Tibial artery (tissue), 4 donors: ENCODE data around the gene CENPB.

Source experiments
- DNase-seq, 2 donors: peaks; one replicate each; pipeline ENCODE4 v3.0.0-alpha.2; 2019
- H3K27ac ChIP-seq, 2 donors: fragments of 200-600 bp; sonication (generic) in 1 of 2; 1 replicate in 1 of 2; 2 replicates in 1 of 2; pipeline ENCODE4 v1.5.1; 2018 to 2019; ENCODE audit warnings: mild to moderate bottlenecking in 1 of 2
- H3K27me3 ChIP-seq, 2 donors: fragments of 200-600 bp; sonication (generic) in 1 of 2; one replicate each; pipeline versions ENCODE4 v1.5.1 to v1.6.0; 2016 to 2019
- H3K36me3 ChIP-seq, 3 donors: fragments of 200-600 bp; sonication (generic) in 2 of 3; one replicate each; pipeline ENCODE4 v1.5.1; 2016 to 2019; ENCODE audit warnings: mild to moderate bottlenecking in 2 of 3
- H3K4me1 ChIP-seq, 4 donors: fragments of 200-600 bp; sonication (generic) in 2 of 4; 1 replicate in 3 of 4; 2 replicates in 1 of 4; pipeline ENCODE4 v1.5.1; 2016 to 2019
- H3K4me3 ChIP-seq, 2 donors: fragments of 200-600 bp; sonication (generic) in 1 of 2; 1 replicate in 1 of 2; 2 replicates in 1 of 2; pipeline ENCODE4 v1.5.1; 2018 to 2019; ENCODE audit warnings: mild to moderate bottlenecking in 2 of 2
- H3K9me3 ChIP-seq, 3 donors: fragments of 200-600 bp; sonication (generic) in 1 of 3; one replicate each; pipeline ENCODE4 v1.5.1; 2016 to 2019
- CTCF ChIP-seq, 2 experiments: fragments of 200-600 bp in 1 of 2; fragments of 450-650 bp in 1 of 2; IDR thresholded peaks; one replicate each; pipeline ENCODE4 v1.5.1; 2017 to 2019; ENCODE audit warnings: antibody characterized with exemption in 2 of 2, mild to moderate bottlenecking in 1 of 2, moderate library complexity in 1 of 2
- intact Hi-C: fragments of 100-400 bp; cut with DNase I; formaldehyde crosslinking; loops from one replicate; pipeline ENCODE4 v1.15.0; 2023; ENCODE audit warnings: low total_unique reads

CENPB gene

GRCh38 chr20:3823881-3824280 is 37.3 kb upstream of the CENPB start:
- no peaks in the 10 kb centered on the region for H3K27me3 ChIP-seq
- H3K4me1 ChIP-seq, result peaks cover 0 to 17% (median 13%) of the 10 kb centered on the region in 4 donors
- H3K36me3 ChIP-seq, result peaks cover 23 to 57% (median 44%) of the 10 kb centered on the region in 3 donors
- no peak for DNase-seq
- no peak overlapping the region for H3K27ac ChIP-seq
- H3K9me3 ChIP-seq, result no peaks in the 10 kb centered on the region
- intact Hi-C loops, result loop anchor here (5.0 kb wide), 1 partner anchor 33 kb away; no protein-coding TSS in a partner anchor
- H3K4me3 ChIP-seq, result no peak overlapping the region
- TF ChIP-seq CTCF (IDR thresholded peaks at IDR 0.05), result no peak

- no peak overlapping the region for H3K4me3 ChIP-seq
- no peaks in the 10 kb centered on the region for H3K27me3 ChIP-seq
- no peak for DNase-seq
- intact Hi-C loops, result loop anchor here (2.0 to 5.0 kb wide), 2 partner anchors 35 kb away; partner anchors contain the start of gene CENPB
- no peak overlapping the region for H3K27ac ChIP-seq
- H3K36me3 ChIP-seq, result peaks cover 18 to 50% (median 36%) of the 10 kb centered on the region in 3 donors
- H3K9me3 ChIP-seq, result no peaks in the 10 kb centered on the region
- H3K4me1 ChIP-seq, result peaks cover 0 to 17% (median 13%) of the 10 kb centered on the region in 4 donors
- TF ChIP-seq CTCF (IDR thresholded peaks at IDR 0.05), result no peak
Observed at GRCh38 chr20:3821996-3822395, 35.5 kb upstream of the CENPB start.

GRCh38 chr20:3820901-3821727 is 34.6 kb upstream of the CENPB start:
- Histone ChIP-seq H3K36me3 (peaks cover 18 to 41% (median 33%) of the 10 kb centered on the region in 3 donors), H3K27ac (peak overlapping the region; percentile 94 to 95), H3K4me3 (peak overlapping the region; percentile 60 to 76), H3K9me3 (no peaks in the 10 kb centered on the region), H3K4me1 (peaks cover 0 to 17% (median 13%) of the 10 kb centered on the region in 4 donors), H3K27me3 (no peaks in the 10 kb centered on the region)
- intact Hi-C loops, result loop anchor here (2.0 to 5.0 kb wide), 2 partner anchors 34 to 36 kb away; partner anchors contain the start of gene CENPB
- no peak for TF ChIP-seq CTCF (IDR thresholded peaks at IDR 0.05)
- no peak for DNase-seq

- Histone ChIP-seq H3K27ac (peak within 1 kb of the TSS; percentile 94 to 95), H3K4me1 (peaks cover 0 to 17% (median 13%) of the 10 kb centered on the region in 4 donors), H3K9me3 (no peaks in the 10 kb centered on the region), H3K4me3 (peak within 1 kb of the TSS; percentile 60 to 76), H3K36me3 (peaks cover 18 to 33% (median 27%) of the 10 kb centered on the region in 3 donors), H3K27me3 (no peaks in the 10 kb centered on the region)
- TF ChIP-seq CTCF (IDR thresholded peaks at IDR 0.05), result peak; percentile 99 to 100
- peak; percentile 98 for DNase-seq
- intact Hi-C loops, result loop anchor here (2.0 to 5.0 kb wide), 2 partner anchors 33 to 37 kb away; partner anchors contain the start of gene CENPB
Observed at GRCh38 chr20:3820048-3820900, 33.7 kb upstream of the CENPB start, which contains the start of gene AP5S1. Gene AP5S1 (plus strand): TSS chr20:3820547. CDS start chr20:3822118, 1,571 bp downstream.

- Histone ChIP-seq H3K9me3 (no peaks in the 10 kb centered on the region), H3K4me3 (peak overlapping the region; percentile 60 to 76), H3K36me3 (peaks cover 18 to 25% (median 20%) of the 10 kb centered on the region in 3 donors), H3K4me1 (peaks cover 0 to 17% (median 13%) of the 10 kb centered on the region in 4 donors), H3K27me3 (no peaks in the 10 kb centered on the region), H3K27ac (peak overlapping the region; percentile 94 to 95)
- no peak for DNase-seq
- intact Hi-C loops, result loop anchor here (2.0 to 5.0 kb wide), 2 partner anchors 33 to 38 kb away; partner anchors contain the start of gene CENPB
- TF ChIP-seq CTCF (IDR thresholded peaks at IDR 0.05), result no peak
Observed at GRCh38 chr20:3819411-3820047, 33.0 kb upstream of the CENPB start.
